HL-60 (cell line): Measurements from ENCODE around the gene SLC12A7.

Experiments used
- DNase-seq, 2 experiments: peaks; one replicate each; pipeline ENCODE4 v3.0.0-alpha.2; 2010 to 2020; ENCODE audit warnings: low read depth in 1 of 2, low spot score in 1 of 2
- H3K27ac ChIP-seq: fragments of 250-450 bp; sonication (Bioruptor Pico); replicated peaks from 2 replicates; pipeline ENCODE4 v1.5.1; 2020; ENCODE audit warnings: mild to moderate bottlenecking, moderate library complexity
- H3K27me3 ChIP-seq: fragments of 250-450 bp; sonication (Bioruptor Pico); 2 replicates; pipeline ENCODE4 v1.5.1; 2021; ENCODE audit warnings: mild to moderate bottlenecking, moderate library complexity; ENCODE audit not compliant: insufficient read depth, poor library complexity, severe bottlenecking
- H3K4me3 ChIP-seq: replicated peaks from 2 replicates; pipeline ENCODE4 v1.5.1; 2011; ENCODE audit warnings: mild to moderate bottlenecking, control low read depth, low read length; ENCODE audit not compliant: insufficient read depth
- GABPA ChIP-seq: IDR thresholded peaks from 2 replicates; pipeline ENCODE4 v1.6.1; 2012; ENCODE audit warnings: low read depth
- POLR2AphosphoS5 ChIP-seq: IDR thresholded peaks from 2 replicates; pipeline ENCODE4 v1.6.1; 2012; ENCODE audit warnings: low read depth
- REST ChIP-seq: IDR thresholded peaks from 2 replicates; pipeline ENCODE4 v1.6.1; 2012; ENCODE audit warnings: low read depth; ENCODE audit not compliant: insufficient replicate concordance
- SPI1 ChIP-seq: IDR thresholded peaks from 2 replicates; pipeline ENCODE4 v1.6.1; 2012; ENCODE audit warnings: low read depth, mild to moderate bottlenecking, borderline replicate concordance
- TF ChIP-seq, protein P1 (sequence below): IDR thresholded peaks from one replicate; pipeline ENCODE4 v1.5.1; 2011; ENCODE audit warnings: low read length, control low read depth, inconsistent platforms; ENCODE audit not compliant: insufficient read depth

SLC12A7 gene

DNA sequence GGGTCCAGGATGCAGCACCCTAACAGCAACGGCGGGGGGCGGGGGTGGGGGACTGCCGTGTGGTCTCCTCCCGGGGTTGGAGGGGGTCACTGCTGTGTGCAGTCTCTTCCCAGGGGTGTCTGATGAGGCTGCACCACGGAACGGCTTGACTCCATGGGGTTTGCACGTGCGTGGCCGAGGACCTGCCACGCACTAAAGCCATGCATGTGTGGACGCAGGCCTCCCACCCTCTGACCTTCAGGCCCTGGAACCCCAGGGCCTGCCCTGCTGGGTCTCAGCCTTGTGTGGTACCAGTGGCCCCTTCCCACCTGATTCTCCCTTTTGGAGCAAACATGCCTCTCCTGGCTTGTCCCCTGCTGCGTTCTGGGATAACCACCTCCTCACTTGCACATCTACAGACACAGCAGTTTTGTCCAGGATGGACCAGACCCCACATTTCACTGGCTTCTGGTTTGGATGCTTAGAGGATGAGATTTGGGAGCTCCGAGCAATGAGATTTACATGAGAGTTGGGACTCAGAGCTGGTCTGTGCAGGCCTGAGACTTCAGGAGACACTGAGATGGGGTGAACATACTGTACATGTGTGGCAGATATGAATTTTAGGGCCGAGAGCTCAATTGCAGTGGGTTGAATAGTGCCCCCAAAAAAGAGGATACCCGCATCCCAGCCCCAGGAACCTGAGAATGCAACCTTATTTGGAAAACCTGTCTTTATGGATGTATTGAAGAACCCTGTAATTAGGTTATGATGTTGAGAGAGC is 45.8 kb downstream of the SLC12A7 start:
- TF ChIP-seq SPI1, result no peak
- TF ChIP-seq, protein P1, sequence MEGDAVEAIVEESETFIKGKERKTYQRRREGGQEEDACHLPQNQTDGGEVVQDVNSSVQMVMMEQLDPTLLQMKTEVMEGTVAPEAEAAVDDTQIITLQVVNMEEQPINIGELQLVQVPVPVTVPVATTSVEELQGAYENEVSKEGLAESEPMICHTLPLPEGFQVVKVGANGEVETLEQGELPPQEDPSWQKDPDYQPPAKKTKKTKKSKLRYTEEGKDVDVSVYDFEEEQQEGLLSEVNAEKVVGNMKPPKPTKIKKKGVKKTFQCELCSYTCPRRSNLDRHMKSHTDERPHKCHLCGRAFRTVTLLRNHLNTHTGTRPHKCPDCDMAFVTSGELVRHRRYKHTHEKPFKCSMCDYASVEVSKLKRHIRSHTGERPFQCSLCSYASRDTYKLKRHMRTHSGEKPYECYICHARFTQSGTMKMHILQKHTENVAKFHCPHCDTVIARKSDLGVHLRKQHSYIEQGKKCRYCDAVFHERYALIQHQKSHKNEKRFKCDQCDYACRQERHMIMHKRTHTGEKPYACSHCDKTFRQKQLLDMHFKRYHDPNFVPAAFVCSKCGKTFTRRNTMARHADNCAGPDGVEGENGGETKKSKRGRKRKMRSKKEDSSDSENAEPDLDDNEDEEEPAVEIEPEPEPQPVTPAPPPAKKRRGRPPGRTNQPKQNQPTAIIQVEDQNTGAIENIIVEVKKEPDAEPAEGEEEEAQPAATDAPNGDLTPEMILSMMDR, result no peak
- no peak for TF ChIP-seq POLR2AphosphoS5
- TF ChIP-seq GABPA, result no peak
- no peak for TF ChIP-seq REST
- no peaks in the 10 kb centered on the region for H3K27me3 ChIP-seq
- H3K27ac ChIP-seq, result no peak overlapping the region
- no peak for DNase-seq
- no peak overlapping the region for H3K4me3 ChIP-seq

- no peaks in the 10 kb centered on the region for H3K27me3 ChIP-seq
- no peak overlapping the region for H3K4me3 ChIP-seq
- TF ChIP-seq POLR2AphosphoS5 (no peak), SPI1 (no peak), GABPA (no peak), REST (no peak)
- TF ChIP-seq, protein P1, result no peak
- DNase-seq, result no peak
- H3K27ac ChIP-seq, result no peak overlapping the region
These were observed 46.6 kb downstream of the SLC12A7 start for GRCh38 chr5:1065143-1065750.

- no peak overlapping the region for H3K4me3 ChIP-seq
- no peaks in the 10 kb centered on the region for H3K27me3 ChIP-seq
- TF ChIP-seq REST (no peak), POLR2AphosphoS5 (no peak), GABPA (no peak), SPI1 (no peak)
- TF ChIP-seq, protein P1, result no peak
- no peak overlapping the region for H3K27ac ChIP-seq
- DNase-seq, result no peak
These were observed 47.3 kb downstream of the SLC12A7 start for GRCh38 chr5:1064383-1065142.
